ENCODE results near the gene NELL1.

DNA sequence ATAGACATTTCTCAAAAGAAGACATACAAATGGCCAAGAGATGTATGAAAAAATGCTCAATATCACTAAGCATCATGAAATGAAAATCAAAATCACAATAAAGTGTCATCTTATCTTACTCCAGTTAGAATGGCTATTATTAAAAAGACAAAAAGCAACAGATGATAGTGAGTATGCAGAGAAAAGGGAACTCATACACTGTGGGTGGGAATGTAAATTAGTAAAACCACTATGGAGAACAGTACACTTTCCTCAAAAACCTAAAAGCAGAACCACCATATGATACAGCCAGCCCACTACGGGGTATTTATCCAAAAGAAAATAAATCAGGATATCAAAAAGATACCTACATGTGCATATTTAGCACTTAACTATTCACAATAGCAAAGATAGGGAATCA lies 823.5 kb downstream of the NELL1 start:
- TF ChIP-seq POLR2A (IDR thresholded peaks at IDR 0.05): no peak
- TF ChIP-seq POLR2AphosphoS5 (IDR thresholded peaks at IDR 0.05): no peak

Measured in prostate gland (tissue), 1 donor.